Measurements from ENCODE around the gene PSD. TPM values are rescaled to one million over a fixed set of nuclear protein-coding genes. Genes with fewer than 3 reads are reported as not detected.

Gene PSD
- total RNA-seq, 1 experiment from 2014 or later: 3.4 TPM

GRCh38 chr10:102437515-102437914 lies 18.9 kb upstream of the PSD start:
- Mint-ChIP-seq H3K9me3 (no peaks in the 10 kb centered on the region), H3K4me1 (peaks cover 10 to 29% of the 10 kb centered on the region in 2 experiments), H3K27ac (no peak overlapping the region), H3K36me3 (ENCODE audit: insufficient read depth in 1 of 3, low read depth in 3 of 3) (no peaks in the 10 kb centered on the region), H3K27me3 (ENCODE audit: low read depth) (peaks cover 80% of the 10 kb centered on the region), H3K4me3 (no peak overlapping the region)
- H3K79me1 ChIP-seq (ENCODE audit: insufficient read depth, low read depth, low read length, poor library complexity, severe bottlenecking): no peaks in the 10 kb centered on the region
- no peak overlapping the region for H2AK5ac ChIP-seq (ENCODE audit: insufficient read length, low read length)
- H2BK20ac ChIP-seq (ENCODE audit: low read depth, low read length, poor library complexity, severe bottlenecking): no peak overlapping the region
- no peak overlapping the region for H2BK5ac ChIP-seq (ENCODE audit: insufficient read length, low read length)
- TF ChIP-seq CTCF (conservative IDR thresholded peaks at IDR 0.05): no peak
- no peak overlapping the region for H2BK120ac ChIP-seq (ENCODE audit: low read depth, low read length, poor library complexity, severe bottlenecking)
- no peak overlapping the region for H3K9ac ChIP-seq (ENCODE audit: extremely low read depth, insufficient read length, low read length)
- whole genome bisulfite sequencing (ENCODE audit: extremely low coverage, insufficient read length, low lambda C conversion rate): no CpG with 5 or more reads among the region's 3 CpGs
- H3K4me2 ChIP-seq (ENCODE audit: insufficient read depth, insufficient read length, low read length): no peak overlapping the region
- no peak overlapping the region for H3K14ac ChIP-seq (ENCODE audit: insufficient read depth, low read length)
- H3K18ac ChIP-seq (ENCODE audit: insufficient read length, low read depth, low read length): no peak overlapping the region
- H4K8ac ChIP-seq (replicated peaks; ENCODE audit: insufficient read length, low read depth, low read length): no peak overlapping the region
- H3K79me2 ChIP-seq (ENCODE audit: insufficient read depth, low read length): no peaks in the 10 kb centered on the region
- no peak overlapping the region for H3K56ac ChIP-seq (ENCODE audit: insufficient read length, low read depth, low read length)
- H4K20me1 ChIP-seq (ENCODE audit: control insufficient read depth, insufficient read depth, insufficient read length): no peaks in the 10 kb centered on the region
- no peak overlapping the region for H3T11ph ChIP-seq (ENCODE audit: low read length)
- H3K23ac ChIP-seq (ENCODE audit: insufficient read length, low read depth, low read length): no peak overlapping the region
- no peaks in the 10 kb centered on the region for H3K9me3 ChIP-seq (ENCODE audit: control insufficient read depth, low read depth, low read length)
- H2AFZ ChIP-seq (ENCODE audit: low read length): no peak overlapping the region
- no peaks in the 10 kb centered on the region for H3K23me2 ChIP-seq (ENCODE audit: insufficient read length, low read depth, low read length, poor library complexity, severe bottlenecking)
- no peak overlapping the region for H4K5ac ChIP-seq (ENCODE audit: insufficient read length, low read depth, low read length)
- H3K27ac ChIP-seq (ENCODE audit: insufficient read length, low read depth, low read length): no peak overlapping the region
- no peak overlapping the region for H4K91ac ChIP-seq (ENCODE audit: insufficient read length, low read depth, low read length)
- DNase-seq: no peak
- H3K4ac ChIP-seq (ENCODE audit: low read depth, low read length): no peak overlapping the region
- H3K27me3 ChIP-seq (ENCODE audit: insufficient read depth, low read length): peaks cover 29% of the 10 kb centered on the region; the same call in 1 of the 2 replicates
- H2BK12ac ChIP-seq (ENCODE audit: insufficient read length, low read depth, low read length): no peak overlapping the region
- peaks cover 5% of the 10 kb centered on the region; the same call in 1 of the 2 replicates for H3K4me1 ChIP-seq (ENCODE audit: insufficient read depth, low read length)
- no peak overlapping the region for H2BK15ac ChIP-seq (ENCODE audit: low read depth, low read length)

Data from H9 (cell line).